Cardiac muscle cell (in vitro differentiated cells and primary cell): Measurements from ENCODE around the gene CBY1. TPM values are rescaled to one million over a fixed set of nuclear protein-coding genes. Genes with fewer than 3 reads are reported as not detected.
A peak's percentile ranks its signal among the peaks of the same experiment; 100 is the strongest.
"Not testable (repeated sequence)": the region's sequence is repeated elsewhere in the genome, so short reads cannot be mapped to it uniquely, and the experiment has no call there.

Experiments
- DNase-seq, 2 donors: peaks; one replicate each; pipeline versions ENCODE4 v3.0.0 to v3.0.0-alpha.2; 2010 to 2017; ENCODE audit warnings: low read depth in 1 of 2, low spot score in 1 of 2
- H3K27ac ChIP-seq: fragments of 200-600 bp; sonication (generic); 2 replicates; pipeline ENCODE4 v1.5.1; 2016
- H3K27me3 ChIP-seq: fragments of 200-600 bp; sonication (generic); 2 replicates; pipeline ENCODE4 v1.6.0; 2016; ENCODE audit warnings: control low read depth
- H3K36me3 ChIP-seq: fragments of 200-600 bp; sonication (generic); 2 replicates; pipeline ENCODE4 v1.5.1; 2016; ENCODE audit warnings: control low read depth
- H3K4me1 ChIP-seq: fragments of 200-600 bp; sonication (generic); 2 replicates; pipeline ENCODE4 v1.8.1; 2017; ENCODE audit warnings: low read depth, mild to moderate bottlenecking, mixed run types
- H3K4me3 ChIP-seq: fragments of 200-600 bp; sonication (generic); 2 replicates; pipeline ENCODE4 v1.5.1; 2016; ENCODE audit warnings: mild to moderate bottlenecking
- H3K9me3 ChIP-seq: fragments of 200-600 bp; sonication (generic); 2 replicates; pipeline ENCODE4 v1.5.1; 2017; ENCODE audit warnings: low read depth, mild to moderate bottlenecking, control low read depth
- CTCF ChIP-seq: IDR thresholded peaks from 2 replicates; pipeline ENCODE4 v1.5.1; 2012; ENCODE audit warnings: low read depth, mild to moderate bottlenecking, low read length
- polyA plus RNA-seq: library from polyadenylated mRNA; unstranded; fragments of >200 nt; fragmentation: Nextera tagmentation; extraction: Ambion mirVana; gene quantifications from 2 replicates; pipeline ENCODE4 v1.2.1, GENCODE V29; 2016
- total RNA-seq: library from RNA; depleted of rRNA; stranded (reverse); fragments of >200 nt; gene quantifications from 2 replicates; pipeline ENCODE4 v1.2.3, GENCODE V29; 2016

Gene CBY1
- total and polyA plus RNA-seq, 2 experiments from 2014 or later: 25.9 to 84.6 TPM

GRCh38 chr22:38612217-38613006 is 44.0 kb upstream of the CBY1 start:
- peaks cover under 1% of the 10 kb centered on the region for H3K36me3 ChIP-seq
- no peak overlapping the region for H3K27ac ChIP-seq
- no peak for DNase-seq
- H3K9me3 ChIP-seq: no peaks in the 10 kb centered on the region
- H3K27me3 ChIP-seq: no peaks in the 10 kb centered on the region
- TF ChIP-seq CTCF: no peak
- no peaks in the 10 kb centered on the region for H3K4me1 ChIP-seq
- no peak overlapping the region for H3K4me3 ChIP-seq

- no peak for TF ChIP-seq CTCF
- Histone ChIP-seq H3K9me3 (no peaks in the 10 kb centered on the region), H3K4me3 (no peak overlapping the region), H3K27ac (no peak overlapping the region), H3K36me3 (peaks cover 5% of the 10 kb centered on the region), H3K4me1 (no peaks in the 10 kb centered on the region), H3K27me3 (no peaks in the 10 kb centered on the region)
- no peak for DNase-seq
These were observed 42.9 kb upstream of the CBY1 start for GRCh38 chr22:38613588-38613987.

GRCh38 chr22:38614332-38615063 is 41.9 kb upstream of the CBY1 start:
- peaks cover 7% of the 10 kb centered on the region for H3K36me3 ChIP-seq
- DNase-seq: no peak
- H3K27me3 ChIP-seq: no peaks in the 10 kb centered on the region
- no peak overlapping the region for H3K27ac ChIP-seq
- H3K4me1 ChIP-seq: no peaks in the 10 kb centered on the region
- H3K9me3 ChIP-seq: no peaks in the 10 kb centered on the region
- H3K4me3 ChIP-seq: no peak overlapping the region
- no peak for TF ChIP-seq CTCF

- H3K27ac ChIP-seq, H3K27me3 ChIP-seq, H3K4me3 ChIP-seq, H3K4me1 ChIP-seq, DNase-seq, H3K36me3 ChIP-seq, H3K9me3 ChIP-seq: not testable (repeated sequence)
These were observed 41.4 kb upstream of the CBY1 start for GRCh38 chr22:38615064-38615405.

- no peak for DNase-seq
- no peak overlapping the region for H3K4me3 ChIP-seq
- no peak overlapping the region for H3K27ac ChIP-seq
- H3K27me3 ChIP-seq: no peaks in the 10 kb centered on the region
- H3K4me1 ChIP-seq: no peaks in the 10 kb centered on the region
- H3K36me3 ChIP-seq: peaks cover 7% of the 10 kb centered on the region
- H3K9me3 ChIP-seq: no peaks in the 10 kb centered on the region
- TF ChIP-seq CTCF: no peak
These were observed 38.2 kb upstream of the CBY1 start for GRCh38 chr22:38618258-38618657.

GRCh38 chr22:38618682-38619081 is 37.8 kb upstream of the CBY1 start:
- Histone ChIP-seq H3K4me3 (no peak overlapping the region), H3K4me1 (no peaks in the 10 kb centered on the region), H3K9me3 (no peaks in the 10 kb centered on the region), H3K36me3 (peaks cover 7% of the 10 kb centered on the region), H3K27ac (no peak overlapping the region), H3K27me3 (no peaks in the 10 kb centered on the region)
- peak in 1 of 2 donors; percentile 14 for DNase-seq
- TF ChIP-seq CTCF: no peak
